Stimulated activated CD8-positive, alpha-beta memory T cell treated with anti-CD3 and anti-CD28 coated beads, Interleukin-12 subunit alpha, Interleukin-12 subunit beta, amount 100 ng/mL, for 4 hours (primary cell): Measurements from ENCODE around the gene RANBP1.

Experiments
- DNase-seq: peaks from one replicate; pipeline ENCODE4 v3.0.0-alpha.2; 2020; ENCODE audit warnings: low read depth

Gene RANBP1

DNA sequence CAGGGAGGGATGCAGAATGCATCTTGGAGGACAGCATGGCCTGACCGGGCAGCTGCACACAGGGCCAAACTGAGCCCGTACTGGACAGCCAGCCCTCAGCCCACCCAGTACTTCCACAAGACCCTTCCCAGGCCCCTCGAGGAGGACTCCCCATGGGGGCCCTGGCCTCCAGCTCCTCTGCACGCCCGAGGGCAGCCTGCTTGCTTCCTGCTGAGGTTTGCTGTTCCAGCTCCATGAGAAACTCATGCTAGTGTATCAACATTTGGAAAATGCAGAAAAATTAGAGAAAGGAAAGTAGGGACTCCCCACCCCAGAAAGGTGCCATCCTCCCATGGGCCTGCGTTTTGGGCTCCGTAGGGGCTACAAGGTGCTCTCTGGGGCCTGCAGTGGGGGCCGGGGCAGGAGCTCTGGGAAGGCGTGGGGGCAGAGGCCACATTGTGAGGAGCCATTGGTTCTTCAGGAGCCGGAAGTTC, 56.3 kb downstream of the RANBP1 start:
- DNase-seq: no peak

DNA sequence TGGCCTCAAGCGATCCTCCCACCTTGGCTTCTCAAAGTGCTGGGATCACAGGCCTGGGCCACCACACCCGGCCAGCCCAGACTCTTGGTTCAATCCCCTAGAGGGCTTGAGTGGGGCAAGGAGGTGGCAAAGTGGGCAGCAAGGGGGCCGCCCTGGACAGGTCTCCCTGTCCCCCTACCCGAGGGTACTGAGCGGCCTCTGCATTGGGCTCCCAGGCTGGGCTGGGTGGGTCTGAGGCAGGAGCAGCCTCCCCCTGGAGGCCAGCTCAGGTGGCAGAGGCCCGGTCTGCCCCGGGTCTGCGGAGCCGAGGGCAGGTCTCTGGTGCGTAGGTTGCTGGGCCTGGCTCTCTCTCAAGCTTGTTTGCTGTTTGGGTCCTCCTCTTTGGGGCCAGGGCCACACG, 57.3 kb downstream of the RANBP1 start:
- DNase-seq: no peak

DNA sequence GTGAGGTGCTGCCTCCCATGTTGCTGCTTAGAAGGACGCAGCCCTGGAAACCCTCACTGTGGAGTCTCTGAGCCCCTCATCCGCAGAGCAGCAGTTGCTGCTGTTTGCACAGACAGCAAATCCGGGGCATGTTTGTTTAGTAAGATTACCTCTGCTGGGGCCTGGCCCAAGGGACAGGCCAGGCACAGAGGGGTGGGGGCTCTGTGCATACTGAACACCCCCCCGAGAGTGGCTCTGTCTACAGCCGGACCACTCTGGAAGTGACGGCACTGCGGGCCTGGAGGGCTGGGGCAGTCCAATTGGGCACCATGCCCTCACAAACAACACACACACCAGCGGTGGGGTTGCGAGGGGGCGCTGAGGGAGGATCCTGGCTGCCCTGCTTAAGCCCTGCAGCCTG, 57.9 kb downstream of the RANBP1 start:
- DNase-seq: no peak

DNA sequence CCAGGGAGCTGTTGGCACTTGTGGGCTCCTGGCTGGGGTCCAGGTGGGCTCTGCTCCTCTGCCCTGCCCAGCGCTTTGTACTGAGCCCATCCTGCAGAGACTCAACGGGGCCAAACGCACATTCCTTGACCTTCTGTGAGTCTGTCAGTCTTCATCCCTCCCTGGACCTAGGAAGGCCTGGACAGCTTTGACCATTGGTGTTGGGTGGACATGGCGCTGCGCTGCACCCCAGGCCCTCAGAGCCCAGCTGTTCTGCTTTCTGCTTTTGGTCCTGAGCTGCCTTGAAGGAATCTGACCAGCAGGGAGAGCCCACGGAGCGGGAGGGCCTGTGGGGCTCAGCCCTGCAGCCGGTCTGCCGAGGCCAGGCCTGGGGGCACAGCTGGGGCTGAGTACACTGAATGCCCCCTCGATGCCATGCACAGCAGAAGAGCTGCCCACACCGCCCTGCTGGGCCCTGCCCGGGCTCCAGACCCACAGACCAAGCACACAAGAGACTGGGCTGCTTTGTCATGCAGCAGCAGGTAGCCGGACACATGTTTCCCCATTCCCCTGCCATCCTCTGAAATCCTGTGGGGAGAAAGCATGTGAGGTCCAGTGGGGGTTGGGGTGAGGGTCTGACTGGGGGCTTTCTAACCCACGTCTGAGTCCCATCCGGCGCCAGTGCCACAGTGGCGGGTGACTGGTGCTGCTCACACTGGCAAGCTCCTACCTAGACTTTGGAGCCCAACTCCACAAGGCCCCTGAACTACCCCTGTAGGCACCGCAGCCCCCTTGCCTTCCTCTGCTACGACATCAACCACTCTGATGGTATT, 59.1 kb downstream of the RANBP1 start:
- no peak for DNase-seq

DNA sequence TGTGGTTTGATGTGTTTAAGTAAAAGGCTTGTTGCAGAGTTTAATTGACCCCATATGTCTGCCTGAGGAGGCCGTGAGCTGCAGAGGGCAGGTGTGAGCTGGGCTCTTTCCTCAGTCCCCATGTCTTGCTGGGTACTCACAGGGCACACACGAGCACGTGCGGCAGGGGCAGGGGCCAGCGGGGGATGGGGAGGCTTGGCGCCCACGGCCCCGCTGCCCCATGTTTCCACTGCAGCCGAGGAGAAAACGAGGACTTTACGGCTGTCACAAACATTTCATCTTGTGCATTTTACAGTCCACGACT, 59.6 kb downstream of the RANBP1 start:
- no peak for DNase-seq

DNA sequence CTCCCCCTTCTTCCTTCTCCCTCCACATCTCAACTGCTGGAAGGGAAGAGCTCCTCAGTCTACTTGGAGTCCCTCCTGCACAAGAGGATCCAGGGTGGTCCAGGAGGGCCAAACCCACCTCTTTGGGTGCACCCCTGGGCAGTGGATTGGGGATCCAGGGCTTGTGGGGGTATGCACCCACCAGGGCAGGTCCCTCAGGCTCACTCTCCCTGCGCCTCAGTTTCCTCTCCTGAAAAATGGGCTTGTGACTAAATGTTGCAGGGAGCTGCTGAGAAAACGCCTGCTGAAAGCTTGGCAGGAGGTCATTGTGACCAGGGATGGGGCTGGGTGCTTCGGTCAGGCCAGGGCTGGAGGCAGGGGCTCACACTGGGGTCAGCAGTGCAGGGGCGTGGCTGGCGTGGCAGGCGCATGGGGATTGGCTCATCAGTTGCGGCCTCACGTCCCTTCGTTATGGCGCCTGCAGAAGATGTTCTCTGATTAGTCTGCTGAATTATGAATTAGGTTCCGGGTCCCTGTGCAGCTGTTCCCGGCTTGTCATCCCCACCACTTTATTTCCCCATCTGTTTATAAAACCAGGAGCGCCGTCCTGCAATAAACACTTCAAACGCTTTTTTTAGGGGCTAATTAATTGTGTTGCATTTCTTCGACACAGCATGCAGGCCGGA, 60.6 kb downstream of the RANBP1 start:
- no peak for DNase-seq
